A673 (cell line): ENCODE data around the gene TTC12.

Experiments
- EZH2 ChIP-seq: fragments of 200-600 bp; sonication (generic); IDR thresholded peaks from 2 replicates; pipeline ENCODE4 v1.6.1; 2017; ENCODE audit warnings: borderline replicate concordance, low read depth, mild to moderate bottlenecking, mixed read lengths, antibody characterized with exemption, low read length; ENCODE audit not compliant: poor library complexity, severe bottlenecking
- TF ChIP-seq, protein P1 (sequence below): fragments of 300-800, 200-600 bp; sonication (generic); conservative IDR thresholded peaks from 2 replicates; pipeline ENCODE4 v1.5.1; 2017; ENCODE audit warnings: low read depth, mild to moderate bottlenecking, antibody characterized with exemption, low read length, moderate library complexity, mixed read lengths

DNA sequence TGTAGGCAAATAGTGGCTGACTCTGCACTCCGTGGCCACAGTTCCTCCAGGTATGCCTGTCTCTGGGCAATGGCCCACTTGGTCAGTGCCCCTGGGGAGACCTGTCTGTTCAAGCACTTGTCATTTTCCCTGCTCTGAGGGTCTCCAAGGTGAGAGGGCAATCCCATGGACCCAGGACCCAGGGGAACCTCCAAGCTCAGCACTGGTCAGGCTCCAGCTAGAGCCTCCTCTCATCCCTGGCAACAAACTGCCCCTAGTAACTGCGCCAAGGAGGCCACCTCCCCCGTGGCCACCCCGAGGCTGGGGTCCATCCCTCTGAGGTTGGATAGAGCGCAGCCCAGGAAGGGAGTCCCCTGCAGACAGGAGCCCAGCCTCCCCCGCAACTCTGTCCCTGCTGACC is 72.5 kb downstream of the TTC12 start:
- TF ChIP-seq EZH2: no peak
- TF ChIP-seq, protein P1, sequence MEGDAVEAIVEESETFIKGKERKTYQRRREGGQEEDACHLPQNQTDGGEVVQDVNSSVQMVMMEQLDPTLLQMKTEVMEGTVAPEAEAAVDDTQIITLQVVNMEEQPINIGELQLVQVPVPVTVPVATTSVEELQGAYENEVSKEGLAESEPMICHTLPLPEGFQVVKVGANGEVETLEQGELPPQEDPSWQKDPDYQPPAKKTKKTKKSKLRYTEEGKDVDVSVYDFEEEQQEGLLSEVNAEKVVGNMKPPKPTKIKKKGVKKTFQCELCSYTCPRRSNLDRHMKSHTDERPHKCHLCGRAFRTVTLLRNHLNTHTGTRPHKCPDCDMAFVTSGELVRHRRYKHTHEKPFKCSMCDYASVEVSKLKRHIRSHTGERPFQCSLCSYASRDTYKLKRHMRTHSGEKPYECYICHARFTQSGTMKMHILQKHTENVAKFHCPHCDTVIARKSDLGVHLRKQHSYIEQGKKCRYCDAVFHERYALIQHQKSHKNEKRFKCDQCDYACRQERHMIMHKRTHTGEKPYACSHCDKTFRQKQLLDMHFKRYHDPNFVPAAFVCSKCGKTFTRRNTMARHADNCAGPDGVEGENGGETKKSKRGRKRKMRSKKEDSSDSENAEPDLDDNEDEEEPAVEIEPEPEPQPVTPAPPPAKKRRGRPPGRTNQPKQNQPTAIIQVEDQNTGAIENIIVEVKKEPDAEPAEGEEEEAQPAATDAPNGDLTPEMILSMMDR: no peak
